A673 (cell line): ENCODE measurements around the gene CGREF1. TPM values are rescaled to one million over a fixed set of nuclear protein-coding genes. Genes with fewer than 3 reads are reported as not detected.

Experiments used
- Bru-seq: library from RNA; stranded (reverse); fragments of 400-500 nt; gene quantifications from one replicate; lab custom pipeline; 2021; lab: Mats Ljungman, UMichigan
- BruChase-seq, 2 experiments: library from RNA; stranded (reverse); fragments of 400-500 nt; gene quantifications; one replicate each; lab custom pipeline; 2021; lab: Mats Ljungman, UMichigan
- BruUV-seq: library from RNA; stranded (reverse); fragments of 400-500 nt; replicated peaks from 2 replicates; lab custom pipeline; 2021; lab: Mats Ljungman, UMichigan
- CTCF ChIA-PET: fragments of 300-600 bp; sonication (Branson Sonifier 250); formaldehyde crosslinking; loops from one replicate; lab custom pipeline; 2022; ENCODE audit warnings: antibody characterized with exemption; lab: Charles Lee
- POLR2A ChIA-PET: fragments of 300-600 bp; sonication (Branson Sonifier 250); formaldehyde crosslinking; loops from one replicate; lab custom pipeline; 2022; ENCODE audit warnings: antibody characterized with exemption; ENCODE audit not compliant: low non-redundant PET; lab: Charles Lee
- DNase-seq: peaks from one replicate; pipeline ENCODE4 v3.0.0-alpha.2; 2015; ENCODE audit warnings: low spot score
- H3K27ac ChIP-seq: fragments of 200-600 bp; sonication (generic); 2 replicates; pipeline ENCODE4 v1.5.1; 2016; ENCODE audit warnings: mixed run types, low read depth, mild to moderate bottlenecking, mixed read lengths, antibody characterized with exemption, low read length; ENCODE audit not compliant: poor library complexity, severe bottlenecking
- H3K27me3 ChIP-seq: fragments of 200-600 bp; sonication (generic); replicated peaks from 2 replicates; pipeline ENCODE4 v1.6.1; 2017; ENCODE audit warnings: mixed run types, low read depth, mild to moderate bottlenecking, mixed read lengths, antibody characterized with exemption, low read length; ENCODE audit not compliant: insufficient read depth, poor library complexity
- H3K36me3 ChIP-seq: fragments of 200-600 bp; sonication (generic); 2 replicates; pipeline ENCODE4 v1.6.1; 2016; ENCODE audit warnings: mixed run types, mild to moderate bottlenecking, mixed read lengths, antibody characterized with exemption, low read length; ENCODE audit not compliant: insufficient read depth, poor library complexity, severe bottlenecking
- H3K4me1 ChIP-seq: fragments of 200-600 bp; sonication (generic); 2 replicates; pipeline ENCODE4 v1.6.1; 2017; ENCODE audit warnings: mixed run types, mild to moderate bottlenecking, mixed read lengths, antibody characterized with exemption, low read length; ENCODE audit not compliant: insufficient read depth, poor library complexity, severe bottlenecking
- H3K4me3 ChIP-seq: fragments of 200-600 bp; sonication (generic); 2 replicates; pipeline ENCODE4 v1.5.1; 2016; ENCODE audit warnings: low read depth, mixed run types, mild to moderate bottlenecking, mixed read lengths, low read length; ENCODE audit not compliant: poor library complexity, severe bottlenecking
- H3K9me3 ChIP-seq: fragments of 200-600 bp; sonication (generic); 2 replicates; pipeline ENCODE4 v1.6.1; 2016; ENCODE audit warnings: mixed run types, low read depth, mild to moderate bottlenecking, mixed read lengths, antibody characterized with exemption, low read length; ENCODE audit not compliant: poor library complexity, severe bottlenecking
- EZH2 ChIP-seq: fragments of 200-600 bp; sonication (generic); IDR thresholded peaks from 2 replicates; pipeline ENCODE4 v1.6.1; 2017; ENCODE audit warnings: borderline replicate concordance, low read depth, mild to moderate bottlenecking, mixed read lengths, antibody characterized with exemption, low read length; ENCODE audit not compliant: poor library complexity, severe bottlenecking
- intact Hi-C: fragments of 100-400 bp; cut with micrococcal nuclease; formaldehyde crosslinking; loops from one replicate; pipeline ENCODE4 v1.10.0; 2022; ENCODE audit not compliant: unreplicated experiment
- long read RNA-seq: library from polyadenylated mRNA; stranded (forward); transcript quantifications from one replicate; pipeline ENCODE4 v2.0.0, GENCODE V29; 2022
- total RNA-seq: library from RNA; stranded (reverse); gene quantifications from 2 replicates; pipeline ENCODE4 v1.2.3, GENCODE V29; 2021
- TF ChIP-seq, protein P1 (sequence below): fragments of 300-800, 200-600 bp; sonication (generic); conservative IDR thresholded peaks from 2 replicates; pipeline ENCODE4 v1.5.1; 2017; ENCODE audit warnings: low read depth, mild to moderate bottlenecking, antibody characterized with exemption, low read length, moderate library complexity, mixed read lengths

CGREF1 gene
- total RNA-seq: 8.4 and 9.4 TPM in 2 replicates
- percentile 47 among the genes with signal in this experiment for Bru-seq, nascent RNA
- BruChase-seq, experiment 1, labeled RNA remaining after a 2-hour chase: percentile 46 among the genes with signal in this experiment
- BruChase-seq, experiment 2, labeled RNA remaining after a 6-hour chase: percentile 54 among the genes with signal in this experiment
- long read RNA-seq, partial matches to known transcripts: 1 of 3 reads
- long read RNA-seq, other reads (novel, unspliced or antisense): 1 of 3 reads

- peaks cover 5% of the 10 kb centered on the region for H3K4me1 ChIP-seq
- no peaks in the 10 kb centered on the region for H3K9me3 ChIP-seq
- BruUV-seq: no TSS peak
- intact Hi-C loops: loop anchor here (2.0 kb wide), 1 partner anchor 34 kb away; no protein-coding TSS in a partner anchor
- H3K27me3 ChIP-seq: peaks cover 11% of the 10 kb centered on the region
- H3K36me3 ChIP-seq: no peaks in the 10 kb centered on the region
- peak; percentile 37 for DNase-seq
- H3K4me3 ChIP-seq: peak within 1 kb of the TSS; percentile 67
- ChIA-PET POLR2A (no interaction called here), CTCF (interaction anchor here (0.6 kb wide), 1 partner anchor 56 kb away, joined by 3 read pairs; no protein-coding TSS in a partner anchor)
- TF ChIP-seq, protein P1, sequence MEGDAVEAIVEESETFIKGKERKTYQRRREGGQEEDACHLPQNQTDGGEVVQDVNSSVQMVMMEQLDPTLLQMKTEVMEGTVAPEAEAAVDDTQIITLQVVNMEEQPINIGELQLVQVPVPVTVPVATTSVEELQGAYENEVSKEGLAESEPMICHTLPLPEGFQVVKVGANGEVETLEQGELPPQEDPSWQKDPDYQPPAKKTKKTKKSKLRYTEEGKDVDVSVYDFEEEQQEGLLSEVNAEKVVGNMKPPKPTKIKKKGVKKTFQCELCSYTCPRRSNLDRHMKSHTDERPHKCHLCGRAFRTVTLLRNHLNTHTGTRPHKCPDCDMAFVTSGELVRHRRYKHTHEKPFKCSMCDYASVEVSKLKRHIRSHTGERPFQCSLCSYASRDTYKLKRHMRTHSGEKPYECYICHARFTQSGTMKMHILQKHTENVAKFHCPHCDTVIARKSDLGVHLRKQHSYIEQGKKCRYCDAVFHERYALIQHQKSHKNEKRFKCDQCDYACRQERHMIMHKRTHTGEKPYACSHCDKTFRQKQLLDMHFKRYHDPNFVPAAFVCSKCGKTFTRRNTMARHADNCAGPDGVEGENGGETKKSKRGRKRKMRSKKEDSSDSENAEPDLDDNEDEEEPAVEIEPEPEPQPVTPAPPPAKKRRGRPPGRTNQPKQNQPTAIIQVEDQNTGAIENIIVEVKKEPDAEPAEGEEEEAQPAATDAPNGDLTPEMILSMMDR: no peak
- TF ChIP-seq EZH2: no peak
- H3K27ac ChIP-seq: peak within 1 kb of the TSS; percentile 19
Measured at GRCh38 chr2:27118525-27119329, at the start of gene CGREF1. Gene CGREF1, minus strand, starts transcription at chr2:27119128. Its CDS starts 14,762 bp downstream, at chr2:27104366.

DNA sequence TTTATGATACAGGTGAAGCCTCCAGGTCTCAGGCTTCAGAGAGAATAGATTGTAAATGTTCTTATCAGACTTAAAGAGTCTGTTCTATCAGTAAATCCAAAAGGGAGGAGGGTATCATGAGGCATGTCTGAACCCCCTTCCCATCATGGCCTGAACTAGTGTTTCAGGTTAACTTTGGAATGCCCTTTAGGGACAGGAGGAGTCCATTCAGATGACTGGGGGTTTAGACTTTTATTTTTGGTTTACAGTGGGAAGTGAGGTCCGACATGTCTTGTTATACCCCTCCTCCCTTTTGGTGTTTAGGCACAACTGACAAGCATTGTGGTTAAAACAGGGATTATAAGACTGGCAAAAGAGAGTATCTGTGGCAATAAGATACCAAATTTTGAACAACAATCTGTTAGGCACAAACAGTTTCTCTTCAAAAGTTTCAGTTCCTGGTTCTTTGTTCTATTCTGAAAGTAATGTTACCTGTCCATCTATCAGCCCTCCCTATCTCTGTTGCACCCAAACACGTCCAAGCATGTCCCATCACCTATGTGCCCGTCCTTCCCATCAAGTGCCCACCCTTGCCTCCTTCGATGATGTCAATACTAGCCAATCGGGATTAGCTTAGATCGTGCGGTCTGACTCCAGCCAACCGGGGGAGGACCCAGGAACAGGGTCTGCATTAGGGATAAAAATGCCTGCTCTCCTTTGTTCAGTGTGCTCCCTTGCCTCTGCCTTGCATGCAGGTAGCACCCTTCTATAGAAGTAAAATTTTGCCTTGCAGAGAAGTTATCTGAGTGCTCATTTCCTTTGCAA is 46.2 kb upstream of the CGREF1 start:
- no peak overlapping the region for H3K27ac ChIP-seq
- TF ChIP-seq, protein P1: no peak
- TF ChIP-seq EZH2: no peak
- no peaks in the 10 kb centered on the region for H3K36me3 ChIP-seq
- intact Hi-C loops: no loop called here
- no peak overlapping the region for H3K4me3 ChIP-seq
- POLR2A ChIA-PET: no interaction called here
- DNase-seq: no peak
- no peaks in the 10 kb centered on the region for H3K9me3 ChIP-seq
- no peaks in the 10 kb centered on the region for H3K4me1 ChIP-seq
- CTCF ChIA-PET: no interaction called here
- H3K27me3 ChIP-seq: no peaks in the 10 kb centered on the region
- BruUV-seq: no TSS peak
